ENCODE data around the gene HIVEP3. TPM values are rescaled to one million over a fixed set of nuclear protein-coding genes. Genes with fewer than 3 reads are reported as not detected.

HIVEP3 gene
- total and polyA plus RNA-seq, 4 experiments from 2014 or later: 8.2 to 12.8 (median 10.8) TPM

- Mint-ChIP-seq H3K27me3 (no peaks in the 10 kb centered on the region), H3K4me3 (no peak overlapping the region), H3K9me3 (peaks cover 2 to 12% (median 8%) of the 10 kb centered on the region in 8 donors), H3K4me1 (peaks cover 0 to 9% (median 4%) of the 10 kb centered on the region in 4 donors), H3K27ac (no peak overlapping the region), H3K36me3 (peaks cover 10 to 13% of the 10 kb centered on the region in 2 donors)
- CTCF ChIA-PET (ENCODE audit: partially characterized antibody): no interaction called here
- no peak overlapping the region for H3K27ac ChIP-seq (ENCODE audit: low read depth, low read length)
- intact Hi-C loops (cut with micrococcal nuclease): no loop called here
- no peaks in the 10 kb centered on the region for H3K4me1 ChIP-seq (ENCODE audit: insufficient read depth, low read length)
- H3K4me3 ChIP-seq (ENCODE audit: low read length in 2 of 2): no peak overlapping the region
- no peaks in the 10 kb centered on the region for H3K9me3 ChIP-seq (ENCODE audit: control insufficient read depth in 1 of 2, low read length in 2 of 2)
- H3K36me3 ChIP-seq (ENCODE audit: insufficient read depth, low read length): no peaks in the 10 kb centered on the region
- DNase-seq: no peak
- H3K27me3 ChIP-seq (ENCODE audit: insufficient read depth, low read length): no peaks in the 10 kb centered on the region
- POLR2A ChIA-PET (ENCODE audit: partially characterized antibody): no interaction called here
Observed at GRCh38 chr1:41942278-41942677, 23.6 kb upstream of the HIVEP3 start.

GRCh38 chr1:41941381-41941780 is 22.7 kb upstream of the HIVEP3 start:
- POLR2A ChIA-PET (ENCODE audit: partially characterized antibody): no interaction called here
- intact Hi-C loops (cut with micrococcal nuclease): no loop called here

GRCh38 chr1:41939194-41939593 is 20.5 kb upstream of the HIVEP3 start:
- H3K4me3 ChIP-seq (ENCODE audit: low read length in 2 of 2): no peak overlapping the region
- no peaks in the 10 kb centered on the region for H3K9me3 ChIP-seq (ENCODE audit: control insufficient read depth in 1 of 2, low read length in 2 of 2)
- intact Hi-C loops (cut with micrococcal nuclease): loop anchor here (10.0 kb wide), 1 partner anchor 46 kb away; no protein-coding TSS in a partner anchor
- H3K27me3 Mint-ChIP-seq: no peaks in the 10 kb centered on the region
- H3K27me3 ChIP-seq (ENCODE audit: insufficient read depth, low read length): no peaks in the 10 kb centered on the region
- ChIA-PET POLR2A (ENCODE audit: partially characterized antibody) (no interaction called here), CTCF (ENCODE audit: partially characterized antibody) (no interaction called here)
- peaks cover 2 to 7% (median 6%) of the 10 kb centered on the region in 8 donors for H3K9me3 Mint-ChIP-seq
- H3K36me3 Mint-ChIP-seq: peaks cover 7 to 10% of the 10 kb centered on the region in 2 donors
- H3K27ac ChIP-seq (ENCODE audit: low read depth, low read length): no peak overlapping the region
- H3K4me1 ChIP-seq (ENCODE audit: insufficient read depth, low read length): no peaks in the 10 kb centered on the region
- DNase-seq: no peak
- H3K4me3 Mint-ChIP-seq: no peak overlapping the region
- H3K4me1 Mint-ChIP-seq: peaks cover 0 to 15% (median 5%) of the 10 kb centered on the region in 4 donors
- H3K36me3 ChIP-seq (ENCODE audit: insufficient read depth, low read length): no peaks in the 10 kb centered on the region
- H3K27ac Mint-ChIP-seq: no peak overlapping the region

More at GRCh38 chr1:41941381-41941780, 22.7 kb upstream of the HIVEP3 start:
- Mint-ChIP-seq H3K4me1 (peaks cover 0 to 9% (median 4%) of the 10 kb centered on the region in 4 donors), H3K9me3 (peaks cover 2 to 12% (median 8%) of the 10 kb centered on the region in 8 donors), H3K36me3 (peaks cover 10 to 13% of the 10 kb centered on the region in 2 donors), H3K27me3 (no peaks in the 10 kb centered on the region), H3K4me3 (no peak overlapping the region), H3K27ac (no peak overlapping the region)
- H3K4me3 ChIP-seq (ENCODE audit: low read length in 2 of 2): no peak overlapping the region
- H3K4me1 ChIP-seq (ENCODE audit: insufficient read depth, low read length): no peaks in the 10 kb centered on the region
- H3K36me3 ChIP-seq (ENCODE audit: insufficient read depth, low read length): no peaks in the 10 kb centered on the region
- no peak for DNase-seq
- CTCF ChIA-PET (ENCODE audit: partially characterized antibody): no interaction called here
- H3K9me3 ChIP-seq (ENCODE audit: control insufficient read depth in 1 of 2, low read length in 2 of 2): no peaks in the 10 kb centered on the region
- no peak overlapping the region for H3K27ac ChIP-seq (ENCODE audit: low read depth, low read length)
- no peaks in the 10 kb centered on the region for H3K27me3 ChIP-seq (ENCODE audit: insufficient read depth, low read length)

DNA sequence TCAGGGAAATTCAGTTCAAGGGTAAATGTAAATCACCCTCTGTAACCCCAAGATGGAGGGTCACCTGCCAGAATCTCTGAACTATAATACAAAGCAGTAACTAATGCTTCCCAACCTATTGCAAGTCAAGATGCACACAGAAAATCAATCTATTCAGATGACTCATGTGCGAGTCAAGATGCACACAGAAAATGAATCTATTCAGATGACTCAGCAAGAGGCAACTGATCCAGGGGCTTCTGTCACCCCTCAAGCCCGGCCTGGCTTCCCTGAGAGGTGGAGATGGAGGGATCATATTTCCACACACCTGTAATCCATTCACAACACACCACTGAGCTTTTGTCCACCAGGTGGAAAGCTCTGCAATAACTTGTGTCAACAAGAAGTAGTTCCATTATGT is 17.4 kb upstream of the HIVEP3 start:
- ChIA-PET POLR2A (ENCODE audit: partially characterized antibody) (no interaction called here), CTCF (ENCODE audit: partially characterized antibody) (interaction anchor here (0.6 to 1.1 kb wide), 2 partner anchors 11 to 44 kb away, joined by 3 read pairs; no protein-coding TSS in a partner anchor)
- Histone ChIP-seq H3K4me3 (ENCODE audit: low read length in 2 of 2) (no peak overlapping the region), H3K27ac (ENCODE audit: low read depth, low read length) (no peak overlapping the region), H3K36me3 (ENCODE audit: insufficient read depth, low read length) (no peaks in the 10 kb centered on the region), H3K27me3 (ENCODE audit: insufficient read depth, low read length) (no peaks in the 10 kb centered on the region), H3K9me3 (ENCODE audit: control insufficient read depth in 1 of 2, low read length in 2 of 2) (no peaks in the 10 kb centered on the region), H3K4me1 (ENCODE audit: insufficient read depth, low read length) (no peaks in the 10 kb centered on the region)
- no peak overlapping the region for H3K27ac Mint-ChIP-seq
- peaks cover 0 to 5% (median under 1%) of the 10 kb centered on the region in 8 donors for H3K9me3 Mint-ChIP-seq
- H3K4me3 Mint-ChIP-seq: no peak overlapping the region
- no peak for DNase-seq
- intact Hi-C loops (cut with micrococcal nuclease): loop anchor here (10.0 kb wide), 1 partner anchor 49 kb away; no protein-coding TSS in a partner anchor
- peaks cover 3 to 7% of the 10 kb centered on the region in 2 donors for H3K36me3 Mint-ChIP-seq
- H3K27me3 Mint-ChIP-seq: no peaks in the 10 kb centered on the region
- peaks cover 0 to 12% (median 6%) of the 10 kb centered on the region in 4 donors for H3K4me1 Mint-ChIP-seq

- H3K4me1 ChIP-seq (ENCODE audit: insufficient read depth, low read length): no peaks in the 10 kb centered on the region
- no peak overlapping the region for H3K4me3 ChIP-seq (ENCODE audit: low read length in 2 of 2)
- Mint-ChIP-seq H3K27ac (no peak overlapping the region), H3K9me3 (peaks cover 0 to 5% (median 0%) of the 10 kb centered on the region in 8 donors), H3K36me3 (peaks cover 2 to 7% of the 10 kb centered on the region in 2 donors), H3K27me3 (no peaks in the 10 kb centered on the region), H3K4me3 (no peak overlapping the region), H3K4me1 (peaks cover 0 to 9% (median 4%) of the 10 kb centered on the region in 4 donors)
- DNase-seq: no peak
- intact Hi-C loops (cut with micrococcal nuclease): loop anchor here (10.0 kb wide), 1 partner anchor 50 kb away; no protein-coding TSS in a partner anchor
- no peaks in the 10 kb centered on the region for H3K36me3 ChIP-seq (ENCODE audit: insufficient read depth, low read length)
- POLR2A ChIA-PET (ENCODE audit: partially characterized antibody): no interaction called here
- no peaks in the 10 kb centered on the region for H3K9me3 ChIP-seq (ENCODE audit: control insufficient read depth in 1 of 2, low read length in 2 of 2)
- CTCF ChIA-PET (ENCODE audit: partially characterized antibody): no interaction called here
- H3K27me3 ChIP-seq (ENCODE audit: insufficient read depth, low read length): no peaks in the 10 kb centered on the region
- H3K27ac ChIP-seq (ENCODE audit: low read depth, low read length): no peak overlapping the region
Observed at GRCh38 chr1:41935226-41935625, 16.5 kb upstream of the HIVEP3 start.

- no peaks in the 10 kb centered on the region for H3K36me3 ChIP-seq (ENCODE audit: insufficient read depth, low read length)
- intact Hi-C loops (cut with micrococcal nuclease): loop anchor here (10.0 kb wide), 1 partner anchor 52 kb away; no protein-coding TSS in a partner anchor
- no peak for DNase-seq
- H3K4me1 Mint-ChIP-seq: peaks cover 0 to 10% (median 3%) of the 10 kb centered on the region in 4 donors
- no peaks in the 10 kb centered on the region for H3K27me3 Mint-ChIP-seq
- H3K36me3 Mint-ChIP-seq: peaks cover 0 to 5% of the 10 kb centered on the region in 2 donors
- no peak overlapping the region for H3K4me3 Mint-ChIP-seq
- no peak overlapping the region for H3K27ac ChIP-seq (ENCODE audit: low read depth, low read length)
- ChIA-PET POLR2A (ENCODE audit: partially characterized antibody) (interaction anchor here (1.8 kb wide), 1 partner anchor 13 kb away, joined by 7 read pairs; no protein-coding TSS in a partner anchor), CTCF (ENCODE audit: partially characterized antibody) (no interaction called here)
- no peak overlapping the region for H3K4me3 ChIP-seq (ENCODE audit: low read length in 2 of 2)
- H3K9me3 Mint-ChIP-seq: peaks cover 0 to 7% (median 0%) of the 10 kb centered on the region in 8 donors
- no peaks in the 10 kb centered on the region for H3K4me1 ChIP-seq (ENCODE audit: insufficient read depth, low read length)
- H3K27me3 ChIP-seq (ENCODE audit: insufficient read depth, low read length): no peaks in the 10 kb centered on the region
- no peaks in the 10 kb centered on the region for H3K9me3 ChIP-seq (ENCODE audit: control insufficient read depth in 1 of 2, low read length in 2 of 2)
- H3K27ac Mint-ChIP-seq: no peak overlapping the region
Observed at GRCh38 chr1:41933106-41933505, 14.4 kb upstream of the HIVEP3 start.

DNA sequence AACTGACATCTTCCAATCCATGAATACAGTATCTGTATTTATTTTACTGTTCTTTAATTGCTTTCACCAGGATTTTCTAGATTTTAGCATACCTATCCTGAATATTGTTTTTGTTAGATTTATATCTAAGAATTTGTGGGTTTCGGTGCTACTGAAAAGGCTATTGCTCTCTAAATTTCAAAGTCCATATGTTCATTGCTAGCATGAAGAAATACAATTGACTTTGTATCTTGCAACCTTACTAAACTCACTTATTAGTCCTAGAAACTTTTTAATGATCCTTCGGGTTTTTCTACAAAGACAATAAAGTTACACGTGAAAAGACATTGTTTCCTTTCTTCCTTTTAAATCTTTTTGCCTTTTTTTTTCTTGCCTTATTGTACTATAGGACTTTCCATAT is 12.9 kb upstream of the HIVEP3 start:
- H3K4me1 Mint-ChIP-seq: peaks cover 0 to 9% (median 3%) of the 10 kb centered on the region in 4 donors
- Histone ChIP-seq H3K27ac (ENCODE audit: low read depth, low read length) (no peak overlapping the region), H3K4me1 (ENCODE audit: insufficient read depth, low read length) (no peaks in the 10 kb centered on the region), H3K9me3 (ENCODE audit: control insufficient read depth in 1 of 2, low read length in 2 of 2) (no peaks in the 10 kb centered on the region), H3K27me3 (ENCODE audit: insufficient read depth, low read length) (no peaks in the 10 kb centered on the region), H3K36me3 (ENCODE audit: insufficient read depth, low read length) (no peaks in the 10 kb centered on the region), H3K4me3 (ENCODE audit: low read length in 2 of 2) (no peak overlapping the region)
- DNase-seq: no peak
- ChIA-PET CTCF (ENCODE audit: partially characterized antibody) (no interaction called here), POLR2A (ENCODE audit: partially characterized antibody) (no interaction called here)
- no peaks in the 10 kb centered on the region for H3K27me3 Mint-ChIP-seq
- no peak overlapping the region for H3K4me3 Mint-ChIP-seq
- H3K9me3 Mint-ChIP-seq: peaks cover 0 to 5% (median 0%) of the 10 kb centered on the region in 8 donors
- peaks cover 0 to 3% of the 10 kb centered on the region in 2 donors for H3K36me3 Mint-ChIP-seq
- intact Hi-C loops (cut with micrococcal nuclease): loop anchor here (10.0 kb wide), 1 partner anchor 53 kb away; no protein-coding TSS in a partner anchor
- peak overlapping the region in 2 of 7 donors; percentile 25 to 63 for H3K27ac Mint-ChIP-seq
